ENCODE results near the gene PLEKHA6.

PLEKHA6 gene

GRCh38 chr1:204176049-204176448, 183.7 kb downstream of the PLEKHA6 start:
- DNase-seq, result no peak

DNA sequence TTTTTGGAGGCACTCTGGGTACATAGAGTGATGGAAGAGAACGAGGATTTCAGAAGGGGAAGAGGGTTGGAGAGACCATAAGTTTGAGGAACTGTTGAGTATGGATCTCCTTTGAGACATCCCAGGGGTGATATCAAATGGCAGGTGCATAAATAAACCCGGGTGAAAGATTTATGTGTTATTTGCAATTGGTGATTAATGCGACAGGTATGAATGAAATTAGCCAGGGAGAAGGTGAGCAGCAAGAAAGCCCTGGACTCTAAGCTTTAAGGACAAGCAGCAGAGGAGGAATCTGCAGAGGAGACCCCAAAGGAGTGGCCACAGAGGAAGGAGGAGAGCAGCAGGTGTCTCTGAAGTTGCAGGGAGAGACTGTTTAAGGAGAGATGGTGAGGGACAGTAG, 184.8 kb downstream of the PLEKHA6 start:
- DNase-seq, result no peak

DNA sequence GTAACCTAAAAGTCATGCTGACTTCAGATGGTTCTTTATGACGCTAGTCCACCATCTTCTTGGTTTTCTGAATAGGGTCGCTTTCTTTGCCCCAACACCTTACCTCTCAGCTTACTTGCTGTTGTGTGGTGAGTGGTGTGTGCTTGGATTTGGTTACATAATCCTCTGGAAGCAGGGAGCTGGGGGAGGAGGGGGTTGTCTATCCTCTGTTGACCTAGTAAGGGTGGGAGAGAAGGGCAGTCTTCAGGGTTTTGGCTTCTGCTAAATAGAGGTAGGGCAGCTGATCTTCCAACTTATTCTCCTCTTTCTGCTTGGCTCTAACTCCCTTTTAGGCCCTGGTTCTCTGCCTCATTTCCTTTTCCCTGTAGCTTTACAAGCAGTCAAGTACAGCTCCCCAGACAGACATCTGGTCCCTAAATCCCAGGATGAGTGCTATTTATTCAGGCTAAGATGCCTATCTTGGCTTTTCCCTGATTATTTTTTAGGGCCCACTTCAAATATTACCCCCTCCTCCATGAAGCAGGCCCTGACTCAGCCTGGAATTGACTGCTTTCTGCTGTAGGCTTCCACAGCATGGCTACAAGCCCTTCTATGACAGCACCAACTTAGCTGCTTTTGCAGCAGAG, 187.2 kb downstream of the PLEKHA6 start:
- DNase-seq, result no peak

DNA sequence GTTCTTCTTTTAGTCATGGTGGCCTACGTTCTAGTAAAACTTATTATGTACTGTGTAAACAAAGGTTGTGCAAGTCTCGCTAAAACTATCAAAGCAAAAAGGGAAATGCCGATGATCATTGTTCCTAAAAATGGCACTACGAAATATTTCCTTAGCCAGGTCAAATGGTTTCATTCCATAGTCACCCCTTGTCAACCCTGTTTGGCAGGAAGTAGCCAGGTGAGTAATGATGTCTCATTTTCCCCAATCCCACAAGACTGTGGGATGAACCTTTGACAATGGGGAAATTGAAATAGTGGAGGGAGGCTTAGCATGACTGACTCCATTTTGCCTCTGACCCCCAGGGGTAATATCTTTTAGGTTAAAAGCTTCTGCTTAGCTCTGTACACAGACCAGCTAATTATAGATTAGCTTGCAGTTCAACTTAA, 188.0 kb downstream of the PLEKHA6 start:
- DNase-seq, result peak; percentile 53

GRCh38 chr1:204170494-204171155, 189.1 kb downstream of the PLEKHA6 start:
- no peak for DNase-seq

DNA sequence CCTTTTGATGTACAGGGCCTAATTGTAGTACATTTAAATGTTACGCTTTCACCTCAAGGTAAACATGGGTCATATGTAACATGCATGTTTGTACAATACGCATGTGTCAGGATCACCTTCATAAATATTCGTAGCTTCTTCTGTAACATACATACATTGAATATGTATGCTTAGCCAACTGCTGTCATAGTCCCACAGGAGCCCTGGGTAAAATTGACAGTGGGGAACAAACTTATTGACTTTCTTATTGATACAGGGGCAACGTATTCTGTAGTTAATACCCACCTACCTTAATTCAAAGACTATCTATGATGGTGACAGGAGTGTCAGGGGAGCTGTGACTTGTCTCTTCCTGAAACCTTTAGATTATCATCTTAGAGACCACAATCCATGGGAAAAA, 189.9 kb downstream of the PLEKHA6 start:
- DNase-seq, result peak; percentile 45

All from DMS53 (cell line).